Ishikawa (cell line): ENCODE data around the gene SUSD6.

ENCODE experiments used
- CEBPB ChIP-seq: IDR thresholded peaks from 2 replicates; pipeline ENCODE4 v1.6.1; 2012
- CREB1 ChIP-seq: IDR thresholded peaks from 2 replicates; pipeline ENCODE4 v1.6.1; 2012; ENCODE audit warnings: low read depth
- EP300 ChIP-seq: IDR thresholded peaks from 2 replicates; pipeline ENCODE4 v1.6.1; 2012; ENCODE audit warnings: borderline replicate concordance
- MAX ChIP-seq: IDR thresholded peaks from 2 replicates; pipeline ENCODE4 v1.6.1; 2012
- NFIC ChIP-seq: IDR thresholded peaks from 2 replicates; pipeline ENCODE4 v1.6.1; 2012
- TAF1 ChIP-seq: IDR thresholded peaks from 2 replicates; pipeline ENCODE4 v1.6.1; 2012; ENCODE audit warnings: low read depth, mild to moderate bottlenecking
- TCF12 ChIP-seq: IDR thresholded peaks from 2 replicates; pipeline ENCODE4 v1.6.1; 2012; ENCODE audit warnings: low read depth
- TEAD4 ChIP-seq: IDR thresholded peaks from 2 replicates; pipeline ENCODE4 v1.6.1; 2012
- YY1 ChIP-seq: IDR thresholded peaks from 2 replicates; pipeline ENCODE4 v1.6.1; 2012; ENCODE audit warnings: low read depth
- TF ChIP-seq, protein P1 (sequence below): IDR thresholded peaks from 2 replicates; pipeline ENCODE4 v1.6.1; 2012

- TF ChIP-seq CREB1, result 0 out of 2 replicates have a peak, but pooled peaks have one; percentile 24
- TF ChIP-seq TAF1, result no peak; the same call in 1 of the 2 replicates
- no peak for TF ChIP-seq EP300
- TF ChIP-seq TEAD4, result no peak
- peak; percentile 72 for TF ChIP-seq MAX
- no peak; the same call in 1 of the 2 replicates for TF ChIP-seq TCF12
- TF ChIP-seq YY1, result no peak
- TF ChIP-seq, protein P1, sequence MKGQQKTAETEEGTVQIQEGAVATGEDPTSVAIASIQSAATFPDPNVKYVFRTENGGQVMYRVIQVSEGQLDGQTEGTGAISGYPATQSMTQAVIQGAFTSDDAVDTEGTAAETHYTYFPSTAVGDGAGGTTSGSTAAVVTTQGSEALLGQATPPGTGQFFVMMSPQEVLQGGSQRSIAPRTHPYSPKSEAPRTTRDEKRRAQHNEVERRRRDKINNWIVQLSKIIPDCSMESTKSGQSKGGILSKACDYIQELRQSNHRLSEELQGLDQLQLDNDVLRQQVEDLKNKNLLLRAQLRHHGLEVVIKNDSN, result no peak
- TF ChIP-seq CEBPB, result no peak
- no peak; the same call in 1 of the 2 replicates for TF ChIP-seq NFIC
These were observed at the start of gene SUSD6 for GRCh38 chr14:69611172-69612013.
